DOHH2 (cell line): ENCODE measurements around the gene PTGR3.

Experiments
- EZH2phosphoT487 ChIP-seq: fragments of 200-600 bp; sonication (generic); IDR thresholded peaks from 2 replicates; pipeline ENCODE4 v1.6.1; 2017; ENCODE audit warnings: borderline replicate concordance, mild to moderate bottlenecking, antibody characterized with exemption, low read length, moderate library complexity, mixed read lengths
- TF ChIP-seq, protein P1 (sequence below): fragments of 200-600 bp; sonication (generic); IDR thresholded peaks from one replicate; pipeline ENCODE4 v1.5.1; 2014; ENCODE audit warnings: antibody characterized with exemption, mild to moderate bottlenecking, low read depth, low read length; ENCODE audit not compliant: poor library complexity, severe bottlenecking

DNA sequence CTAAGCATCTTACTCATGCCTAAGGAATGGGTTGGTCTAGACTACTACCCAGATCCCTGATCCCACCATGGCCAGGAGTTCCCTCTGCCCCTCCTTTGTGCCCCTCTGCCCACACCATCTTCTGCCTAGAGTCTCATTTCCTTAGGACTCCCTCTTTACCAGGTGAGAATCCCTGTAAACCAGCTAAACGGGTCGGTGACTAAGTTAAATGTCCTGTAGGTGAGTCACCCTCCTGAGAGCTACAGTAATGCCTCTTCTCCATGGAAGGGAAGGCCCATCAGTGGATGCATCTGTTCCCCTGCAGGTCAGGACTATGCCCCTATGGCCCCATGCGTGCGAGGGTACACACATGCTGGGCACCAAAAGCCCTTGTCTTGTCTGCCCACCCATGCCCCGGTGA is 25.4 kb downstream of the PTGR3 start:
- TF ChIP-seq, protein P1, sequence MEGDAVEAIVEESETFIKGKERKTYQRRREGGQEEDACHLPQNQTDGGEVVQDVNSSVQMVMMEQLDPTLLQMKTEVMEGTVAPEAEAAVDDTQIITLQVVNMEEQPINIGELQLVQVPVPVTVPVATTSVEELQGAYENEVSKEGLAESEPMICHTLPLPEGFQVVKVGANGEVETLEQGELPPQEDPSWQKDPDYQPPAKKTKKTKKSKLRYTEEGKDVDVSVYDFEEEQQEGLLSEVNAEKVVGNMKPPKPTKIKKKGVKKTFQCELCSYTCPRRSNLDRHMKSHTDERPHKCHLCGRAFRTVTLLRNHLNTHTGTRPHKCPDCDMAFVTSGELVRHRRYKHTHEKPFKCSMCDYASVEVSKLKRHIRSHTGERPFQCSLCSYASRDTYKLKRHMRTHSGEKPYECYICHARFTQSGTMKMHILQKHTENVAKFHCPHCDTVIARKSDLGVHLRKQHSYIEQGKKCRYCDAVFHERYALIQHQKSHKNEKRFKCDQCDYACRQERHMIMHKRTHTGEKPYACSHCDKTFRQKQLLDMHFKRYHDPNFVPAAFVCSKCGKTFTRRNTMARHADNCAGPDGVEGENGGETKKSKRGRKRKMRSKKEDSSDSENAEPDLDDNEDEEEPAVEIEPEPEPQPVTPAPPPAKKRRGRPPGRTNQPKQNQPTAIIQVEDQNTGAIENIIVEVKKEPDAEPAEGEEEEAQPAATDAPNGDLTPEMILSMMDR = no peak
- TF ChIP-seq EZH2phosphoT487 = no peak
